ENCODE results near the gene HTD2.
"Not testable (repeated sequence)": the region's sequence is repeated elsewhere in the genome, so short reads cannot be mapped to it uniquely, and the experiment has no call there.

The HTD2 gene

DNA sequence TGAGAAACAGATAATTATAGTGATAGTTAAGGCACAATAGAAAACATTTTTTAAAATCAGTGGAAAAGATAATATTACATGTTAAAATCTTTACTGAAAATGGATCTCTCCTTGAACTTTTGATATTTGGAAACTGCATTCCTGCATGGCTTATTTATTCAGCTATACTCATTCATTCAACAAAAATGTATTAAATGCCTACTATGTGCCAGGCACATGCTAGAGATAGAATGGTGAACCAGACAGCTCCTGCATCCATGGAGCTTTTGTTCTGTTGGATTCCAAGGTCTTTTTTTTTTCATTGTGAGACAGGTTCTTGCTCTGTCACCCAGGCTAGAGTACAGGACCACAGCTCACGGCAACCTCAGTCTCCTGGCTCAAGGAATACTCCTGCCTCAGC is 30.9 kb downstream of the HTD2 start:
- H3K4me1 ChIP-seq (ENCODE audit: control insufficient read depth, insufficient read depth, low read length), result peaks cover 17% of the 10 kb centered on the region
- H3K27me3 ChIP-seq (ENCODE audit: control insufficient read depth, insufficient read depth, low read length), result no peaks in the 10 kb centered on the region
- H3K9me3 ChIP-seq (ENCODE audit: control insufficient read depth, low read length), result no peaks in the 10 kb centered on the region
- H3K9ac ChIP-seq (ENCODE audit: low read length), result no peak overlapping the region
- H3K36me3 ChIP-seq (ENCODE audit: control insufficient read depth, insufficient read depth, low read length), result no peaks in the 10 kb centered on the region
- H3K4me3 ChIP-seq (ENCODE audit: low read length), result no peak overlapping the region

DNA sequence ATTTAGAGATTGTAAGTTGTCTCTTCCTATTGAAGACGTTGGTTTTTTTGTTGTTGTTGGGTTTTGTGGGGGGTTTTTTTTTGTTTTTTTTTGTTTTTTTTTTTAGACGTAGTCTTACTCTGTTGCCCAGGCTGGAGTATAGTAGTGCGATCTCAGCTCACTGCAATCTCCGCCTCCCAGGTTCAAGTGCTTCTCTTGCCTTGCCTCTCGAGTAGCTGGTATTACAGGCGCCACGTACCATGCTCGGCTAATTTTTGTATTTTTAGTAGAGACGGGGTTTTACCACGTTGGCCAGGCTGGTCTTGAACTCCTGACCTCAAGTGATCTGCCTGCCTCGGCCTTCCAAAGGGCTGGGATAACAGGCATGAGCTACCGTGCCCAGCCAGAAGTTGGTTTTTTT is 32.8 kb downstream of the HTD2 start:
- not testable (repeated sequence) for H3K9ac ChIP-seq (ENCODE audit: low read length); H3K36me3 ChIP-seq (ENCODE audit: control insufficient read depth, insufficient read depth, low read length); H3K4me1 ChIP-seq (ENCODE audit: control insufficient read depth, insufficient read depth, low read length); H3K4me3 ChIP-seq (ENCODE audit: low read length); H3K27me3 ChIP-seq (ENCODE audit: control insufficient read depth, insufficient read depth, low read length); H3K9me3 ChIP-seq (ENCODE audit: control insufficient read depth, low read length)

DNA sequence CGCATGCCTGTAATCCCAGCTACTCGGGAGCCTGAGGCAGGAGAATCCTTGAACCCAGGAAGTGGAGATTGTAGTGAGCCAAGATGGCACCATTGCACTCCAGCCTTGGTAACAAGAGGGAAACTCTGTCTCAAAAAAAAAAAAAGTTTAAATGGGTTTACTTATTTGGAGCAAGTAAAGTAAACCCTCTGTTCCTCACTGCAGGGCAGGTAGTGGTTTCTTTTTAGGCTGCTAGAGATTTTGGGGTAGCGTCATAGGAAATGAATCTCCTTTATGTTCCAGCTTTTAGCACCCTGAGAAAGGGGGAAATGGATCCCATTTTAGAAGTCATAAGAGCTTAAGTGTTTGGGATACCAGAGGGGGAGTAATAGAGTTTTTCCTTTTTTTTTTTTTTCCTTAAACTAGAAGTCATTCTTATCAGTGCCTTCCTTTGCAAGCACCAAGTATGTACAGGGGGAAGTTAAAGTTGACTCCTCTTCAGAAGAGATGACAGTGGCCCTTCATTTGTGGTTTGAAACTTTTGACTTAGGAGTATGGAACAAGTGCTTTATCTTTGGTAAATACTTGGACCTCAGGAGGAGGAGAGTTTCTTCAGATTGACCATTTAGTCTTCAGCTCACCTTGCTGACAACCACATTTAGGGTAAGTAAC is 34.4 kb downstream of the HTD2 start:
- no peaks in the 10 kb centered on the region for H3K36me3 ChIP-seq (ENCODE audit: control insufficient read depth, insufficient read depth, low read length)
- peaks cover 3% of the 10 kb centered on the region for H3K4me1 ChIP-seq (ENCODE audit: control insufficient read depth, insufficient read depth, low read length)
- no peak overlapping the region for H3K4me3 ChIP-seq (ENCODE audit: low read length)
- H3K9ac ChIP-seq (ENCODE audit: low read length), result no peak overlapping the region
- no peaks in the 10 kb centered on the region for H3K27me3 ChIP-seq (ENCODE audit: control insufficient read depth, insufficient read depth, low read length)
- no peaks in the 10 kb centered on the region for H3K9me3 ChIP-seq (ENCODE audit: control insufficient read depth, low read length)

DNA sequence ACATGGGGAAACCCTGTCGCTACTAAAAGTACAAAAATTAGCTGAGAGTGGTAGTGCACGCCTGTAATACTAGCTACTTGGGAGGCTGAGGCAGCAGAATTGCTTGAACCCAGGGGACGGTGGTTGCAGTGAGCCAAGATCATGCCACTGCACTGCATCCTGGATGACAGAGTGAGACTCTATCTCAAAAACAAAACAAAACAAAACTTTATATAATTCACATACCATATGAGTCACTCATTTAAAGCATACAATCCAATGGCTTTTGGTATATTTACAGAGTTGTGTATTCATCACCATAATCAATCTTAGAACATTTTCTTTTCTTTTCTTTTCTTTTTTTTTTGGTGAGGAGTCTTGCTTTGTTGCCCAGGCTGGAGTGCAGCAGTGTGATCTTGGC is 35.1 kb downstream of the HTD2 start:
- no peak overlapping the region for H3K9ac ChIP-seq (ENCODE audit: low read length)
- no peaks in the 10 kb centered on the region for H3K36me3 ChIP-seq (ENCODE audit: control insufficient read depth, insufficient read depth, low read length)
- H3K4me1 ChIP-seq (ENCODE audit: control insufficient read depth, insufficient read depth, low read length), result peaks cover 3% of the 10 kb centered on the region
- H3K4me3 ChIP-seq (ENCODE audit: low read length), result no peak overlapping the region
- no peaks in the 10 kb centered on the region for H3K9me3 ChIP-seq (ENCODE audit: control insufficient read depth, low read length)
- no peaks in the 10 kb centered on the region for H3K27me3 ChIP-seq (ENCODE audit: control insufficient read depth, insufficient read depth, low read length)

DNA sequence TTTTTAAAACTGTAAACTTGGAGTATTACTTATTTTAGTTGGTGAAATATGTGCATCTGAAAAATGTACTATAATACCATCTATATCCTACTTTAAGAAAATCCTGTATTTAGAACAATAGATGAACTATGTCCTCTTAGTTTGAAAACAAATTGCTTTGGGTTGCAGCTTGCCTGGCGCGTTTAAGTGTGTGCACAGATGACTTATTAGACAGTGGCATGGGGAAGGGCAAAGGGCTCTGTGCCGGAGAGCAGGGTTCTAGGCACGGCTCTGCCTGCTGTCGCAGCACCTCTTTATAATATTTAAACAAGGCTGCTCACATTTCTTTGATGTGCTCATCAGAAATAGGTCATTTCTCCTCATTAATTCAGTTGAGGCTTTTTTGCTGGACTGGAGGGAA is 36.4 kb downstream of the HTD2 start:
- H3K27me3 ChIP-seq (ENCODE audit: control insufficient read depth, insufficient read depth, low read length), result no peaks in the 10 kb centered on the region
- H3K9me3 ChIP-seq (ENCODE audit: control insufficient read depth, low read length), result no peaks in the 10 kb centered on the region
- H3K36me3 ChIP-seq (ENCODE audit: control insufficient read depth, insufficient read depth, low read length), result no peaks in the 10 kb centered on the region
- no peak overlapping the region for H3K4me3 ChIP-seq (ENCODE audit: low read length)
- peaks cover 3% of the 10 kb centered on the region for H3K4me1 ChIP-seq (ENCODE audit: control insufficient read depth, insufficient read depth, low read length)
- H3K9ac ChIP-seq (ENCODE audit: low read length), result no peak overlapping the region

DNA sequence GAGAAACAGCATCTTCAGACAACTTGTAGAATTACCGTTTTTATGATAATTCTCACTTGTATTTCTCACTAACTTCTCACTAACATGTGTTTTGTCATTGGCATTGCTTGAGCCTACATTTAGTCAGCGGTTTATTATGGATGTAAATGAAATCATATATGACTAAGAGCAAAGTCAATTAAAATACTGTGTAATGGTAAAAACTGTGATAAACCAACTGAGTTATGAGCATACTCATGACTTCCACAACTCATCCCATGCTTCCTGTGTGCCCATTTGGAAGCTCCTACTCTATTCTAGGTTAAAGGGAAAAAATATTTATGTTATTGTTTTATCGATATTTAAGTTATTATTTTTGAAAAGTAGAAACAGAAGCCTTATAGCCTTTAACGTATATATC is 39.1 kb downstream of the HTD2 start:
- H3K4me1 ChIP-seq (ENCODE audit: control insufficient read depth, insufficient read depth, low read length), result peaks cover 3% of the 10 kb centered on the region
- H3K9me3 ChIP-seq (ENCODE audit: control insufficient read depth, low read length), result no peaks in the 10 kb centered on the region
- H3K4me3 ChIP-seq (ENCODE audit: low read length), result no peak overlapping the region
- no peaks in the 10 kb centered on the region for H3K27me3 ChIP-seq (ENCODE audit: control insufficient read depth, insufficient read depth, low read length)
- H3K36me3 ChIP-seq (ENCODE audit: control insufficient read depth, insufficient read depth, low read length), result no peaks in the 10 kb centered on the region
- no peak overlapping the region for H3K9ac ChIP-seq (ENCODE audit: low read length)

DNA sequence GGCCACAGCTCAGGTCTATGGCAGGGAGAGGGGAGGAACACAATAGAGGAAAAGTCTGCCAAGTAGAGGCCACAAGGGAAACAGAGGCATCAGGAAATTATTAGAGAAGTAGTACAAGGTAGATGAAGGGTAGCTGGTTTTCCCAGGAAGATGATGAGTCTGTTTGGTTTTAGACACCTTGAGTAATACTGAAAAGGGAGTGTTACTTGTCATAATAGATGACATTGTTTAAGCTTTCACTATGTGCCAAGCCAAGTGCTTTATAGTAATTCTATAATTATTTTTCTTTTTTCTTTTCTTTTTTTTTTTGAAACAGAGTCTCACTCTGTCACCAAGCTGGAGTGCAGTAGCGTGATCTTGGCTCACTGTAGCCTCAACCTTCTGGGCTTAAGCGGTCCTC is 40.0 kb downstream of the HTD2 start:
- no peak overlapping the region for H3K9ac ChIP-seq (ENCODE audit: low read length)
- H3K4me1 ChIP-seq (ENCODE audit: control insufficient read depth, insufficient read depth, low read length), result peaks cover under 1% of the 10 kb centered on the region
- H3K4me3 ChIP-seq (ENCODE audit: low read length), result no peak overlapping the region
- no peaks in the 10 kb centered on the region for H3K36me3 ChIP-seq (ENCODE audit: control insufficient read depth, insufficient read depth, low read length)
- H3K9me3 ChIP-seq (ENCODE audit: control insufficient read depth, low read length), result no peaks in the 10 kb centered on the region
- no peaks in the 10 kb centered on the region for H3K27me3 ChIP-seq (ENCODE audit: control insufficient read depth, insufficient read depth, low read length)

DNA sequence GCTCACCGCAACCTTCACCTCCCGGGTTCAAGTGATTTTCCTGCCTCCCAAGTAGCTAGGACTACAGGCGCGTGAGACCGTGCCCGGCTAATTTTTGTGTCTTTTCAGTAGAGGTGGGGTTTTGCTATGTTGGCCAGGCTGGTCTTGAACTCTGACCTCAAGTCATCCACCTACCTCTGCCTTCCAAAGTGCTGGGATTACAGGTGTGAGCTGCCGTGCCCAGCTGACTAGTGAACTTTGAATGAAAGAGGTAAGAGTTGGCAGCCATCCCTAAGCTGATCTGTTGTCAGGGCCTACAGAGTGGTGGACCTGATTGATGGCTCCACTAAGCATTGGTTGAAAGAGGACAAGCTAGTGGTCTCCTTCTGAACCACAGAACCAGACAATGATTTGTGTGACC is 41.7 kb downstream of the HTD2 start:
- H3K4me3 ChIP-seq (ENCODE audit: low read length), result no peak overlapping the region
- no peaks in the 10 kb centered on the region for H3K9me3 ChIP-seq (ENCODE audit: control insufficient read depth, low read length)

DNA sequence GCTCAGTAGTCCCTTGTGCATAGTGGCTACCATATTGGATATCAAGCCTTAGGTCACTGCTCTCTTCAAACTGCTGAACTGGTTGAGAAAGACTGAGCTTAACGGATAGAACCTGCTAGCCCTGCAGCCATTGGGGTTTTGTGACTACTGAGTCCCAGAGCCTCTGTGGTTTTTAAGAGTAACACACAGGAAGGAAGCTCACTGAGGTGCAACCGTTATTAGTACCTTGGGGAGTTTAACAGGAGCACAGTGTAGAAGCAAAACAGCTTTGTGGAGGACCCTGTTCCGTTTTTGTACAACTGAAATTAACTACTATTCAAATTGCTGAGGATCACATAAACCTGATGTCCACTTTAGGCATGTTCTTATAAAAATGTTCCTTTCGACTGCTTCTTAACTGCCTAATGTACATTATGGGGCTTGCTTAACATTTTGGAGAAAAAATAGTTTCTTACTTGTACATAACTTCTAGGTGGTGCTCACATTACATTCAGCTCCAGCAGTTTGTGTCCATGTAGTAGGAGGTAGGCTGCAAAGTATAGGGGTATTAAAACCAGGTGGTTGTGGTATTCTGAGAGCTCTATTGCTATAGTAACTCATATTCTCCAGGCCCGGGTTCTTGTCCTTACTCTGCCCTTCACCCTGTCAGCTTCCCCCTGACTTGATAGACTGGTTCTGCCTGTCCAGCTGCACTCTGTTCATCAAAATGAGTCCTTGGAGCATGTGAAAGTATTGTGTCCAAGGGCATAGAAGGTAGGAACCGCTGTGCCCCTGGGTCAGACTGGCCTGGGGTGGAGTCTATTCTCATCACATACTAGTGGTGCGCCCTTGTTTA is 43.7 kb downstream of the HTD2 start:
- H3K4me1 ChIP-seq (ENCODE audit: control insufficient read depth, insufficient read depth, low read length), result no peaks in the 10 kb centered on the region
- H3K4me3 ChIP-seq (ENCODE audit: low read length), result no peak overlapping the region
- no peaks in the 10 kb centered on the region for H3K27me3 ChIP-seq (ENCODE audit: control insufficient read depth, insufficient read depth, low read length)
- no peaks in the 10 kb centered on the region for H3K36me3 ChIP-seq (ENCODE audit: control insufficient read depth, insufficient read depth, low read length)
- no peak overlapping the region for H3K9ac ChIP-seq (ENCODE audit: low read length)
- H3K9me3 ChIP-seq (ENCODE audit: control insufficient read depth, low read length), result no peaks in the 10 kb centered on the region

More for the DNA sequence above, 41.7 kb downstream of the HTD2 start:
- no peaks in the 10 kb centered on the region for H3K27me3 ChIP-seq (ENCODE audit: control insufficient read depth, insufficient read depth, low read length)
- H3K4me1 ChIP-seq (ENCODE audit: control insufficient read depth, insufficient read depth, low read length), result no peaks in the 10 kb centered on the region
- H3K36me3 ChIP-seq (ENCODE audit: control insufficient read depth, insufficient read depth, low read length), result no peaks in the 10 kb centered on the region
- H3K9ac ChIP-seq (ENCODE audit: low read length), result no peak overlapping the region

DNA sequence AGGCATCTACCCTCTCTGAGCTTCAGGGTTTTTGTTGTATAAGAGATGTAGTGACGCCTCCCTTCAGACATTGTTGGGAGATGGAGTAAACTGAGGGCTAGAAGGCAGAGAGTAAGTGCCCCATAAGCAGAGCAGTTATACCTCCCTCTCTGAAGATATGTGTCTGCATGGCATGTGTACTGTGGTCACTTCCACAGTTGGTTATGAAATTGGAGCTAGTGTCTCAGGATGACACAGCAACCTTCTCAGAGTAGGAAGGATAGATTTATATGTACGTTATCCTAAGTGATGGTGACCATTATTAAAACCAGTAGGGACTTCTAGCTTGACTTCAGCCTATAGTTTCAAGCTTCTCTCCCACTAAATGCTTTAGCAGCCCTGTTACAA is 44.3 kb downstream of the HTD2 start:
- Histone ChIP-seq H3K27me3 (ENCODE audit: control insufficient read depth, insufficient read depth, low read length) (no peaks in the 10 kb centered on the region), H3K4me1 (ENCODE audit: control insufficient read depth, insufficient read depth, low read length) (no peaks in the 10 kb centered on the region), H3K36me3 (ENCODE audit: control insufficient read depth, insufficient read depth, low read length) (no peaks in the 10 kb centered on the region), H3K9ac (ENCODE audit: low read length) (no peak overlapping the region), H3K9me3 (ENCODE audit: control insufficient read depth, low read length) (no peaks in the 10 kb centered on the region), H3K4me3 (ENCODE audit: low read length) (no peak overlapping the region)

DNA sequence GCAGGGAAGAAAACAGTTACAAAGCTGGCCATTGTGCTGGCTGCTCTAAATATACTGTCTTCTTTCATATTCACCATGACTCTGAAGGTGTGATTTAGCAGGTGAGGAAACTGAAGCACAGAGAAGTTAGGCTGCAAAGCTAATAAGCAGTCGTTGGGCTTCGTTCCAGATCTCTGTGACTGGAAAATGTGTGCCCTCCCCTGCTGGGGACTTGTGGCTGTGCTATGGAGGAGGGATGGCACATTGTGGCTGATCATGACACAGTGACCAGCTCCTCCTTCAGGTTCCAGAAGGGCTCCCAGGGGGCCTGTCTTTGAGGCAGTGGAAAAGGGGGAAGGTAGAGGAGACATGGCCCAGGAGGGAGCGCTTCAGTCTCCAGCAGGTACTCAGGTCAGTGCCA is 45.6 kb downstream of the HTD2 start:
- Histone ChIP-seq H3K27me3 (ENCODE audit: control insufficient read depth, insufficient read depth, low read length) (no peaks in the 10 kb centered on the region), H3K4me3 (ENCODE audit: low read length) (no peak overlapping the region), H3K9ac (ENCODE audit: low read length) (no peak overlapping the region), H3K9me3 (ENCODE audit: control insufficient read depth, low read length) (no peaks in the 10 kb centered on the region), H3K4me1 (ENCODE audit: control insufficient read depth, insufficient read depth, low read length) (no peaks in the 10 kb centered on the region), H3K36me3 (ENCODE audit: control insufficient read depth, insufficient read depth, low read length) (no peaks in the 10 kb centered on the region)

DNA sequence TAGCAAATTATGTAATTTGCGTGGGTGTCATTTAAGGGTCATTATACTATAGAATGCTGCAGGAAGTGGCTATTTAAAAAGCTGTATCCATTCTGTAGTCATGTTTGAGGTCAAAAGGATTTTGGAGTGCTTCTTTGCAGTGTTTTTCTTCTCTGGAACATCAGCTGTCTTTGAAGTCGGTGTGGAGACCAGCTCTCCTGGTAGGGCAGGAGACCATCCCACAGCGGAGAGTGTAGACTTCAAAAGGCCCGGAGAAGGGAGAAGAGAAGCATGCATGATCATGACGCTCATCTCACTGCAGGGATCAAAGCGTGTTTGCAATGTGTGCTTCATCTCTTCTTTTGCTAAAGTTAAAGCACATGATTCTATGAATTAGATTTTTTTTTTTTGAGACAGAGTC is 46.3 kb downstream of the HTD2 start:
- Histone ChIP-seq H3K4me1 (ENCODE audit: control insufficient read depth, insufficient read depth, low read length) (no peaks in the 10 kb centered on the region), H3K4me3 (ENCODE audit: low read length) (no peak overlapping the region), H3K9me3 (ENCODE audit: control insufficient read depth, low read length) (no peaks in the 10 kb centered on the region), H3K9ac (ENCODE audit: low read length) (no peak overlapping the region), H3K36me3 (ENCODE audit: control insufficient read depth, insufficient read depth, low read length) (no peaks in the 10 kb centered on the region), H3K27me3 (ENCODE audit: control insufficient read depth, insufficient read depth, low read length) (no peaks in the 10 kb centered on the region)

Data from mucosa of stomach (tissue), 1 donor.